ENCODE results near the gene RPP25. TPM values are rescaled to one million over a fixed set of nuclear protein-coding genes. Genes with fewer than 3 reads are reported as not detected.
A peak's percentile ranks its signal among the peaks of the same experiment; 100 is the strongest.

The RPP25 gene
- total and polyA plus RNA-seq, 4 donors, result 2.2 to 3.3 (median 2.3) TPM

- TF ChIP-seq ZBTB33 (IDR thresholded peaks at IDR 0.05) (no peak), FOXA2 (IDR thresholded peaks at IDR 0.05) (no peak)
These were observed 21.0 kb upstream of the RPP25 start (continued) for GRCh38 chr15:74977599-74977998.

- no peak for DNase-seq (ENCODE audit: low spot score)
- no peaks in the 10 kb centered on the region for H3K27me3 ChIP-seq (ENCODE audit: control insufficient read depth in 4 of 4, insufficient read depth in 4 of 4, low read length in 3 of 4)
- H3K9me3 ChIP-seq (ENCODE audit: control insufficient read depth in 4 of 4, low read length in 3 of 4), result no peaks in the 10 kb centered on the region
- H3K9ac ChIP-seq (ENCODE audit: low read depth in 1 of 2, low read length in 2 of 2), result no peak overlapping the region
- WGBS, result 88% methylated on average over 1 of the region's 1 CpG
- no peaks in the 10 kb centered on the region for H3K36me3 ChIP-seq (ENCODE audit: control insufficient read depth in 4 of 4, insufficient read depth in 3 of 4, low read depth in 1 of 4, low read length in 3 of 4)
- H3K4me3 ChIP-seq (ENCODE audit: low read depth in 1 of 3, low read length in 3 of 3), result no peak overlapping the region
- TF ChIP-seq MAX (IDR thresholded peaks at IDR 0.05), result no peak
- no peak for TF ChIP-seq RXRA (IDR thresholded peaks at IDR 0.05)
- TF ChIP-seq CTCF (IDR thresholded peaks at IDR 0.05; ENCODE audit: low read depth, low read length, missing input control), result no peak
- peak; percentile 23 to 45 for TF ChIP-seq RAD21 (IDR thresholded peaks at IDR 0.05)
- H3K27ac ChIP-seq (ENCODE audit: low read depth in 1 of 2, low read length in 2 of 2), result no peak overlapping the region
- H3K4me1 ChIP-seq (ENCODE audit: control insufficient read depth in 4 of 4, insufficient read depth in 4 of 4, low read length in 3 of 4), result no peaks in the 10 kb centered on the region
These were observed 19.6 kb upstream of the RPP25 start for GRCh38 chr15:74976159-74976558.

GRCh38 chr15:74967670-74968069 is 11.1 kb upstream of the RPP25 start:
- Histone ChIP-seq H3K4me1 (ENCODE audit: control insufficient read depth in 4 of 4, insufficient read depth in 4 of 4, low read length in 3 of 4) (peaks cover 0 to 1% (median 0%) of the 10 kb centered on the region in 4 donors), H3K9me3 (ENCODE audit: control insufficient read depth in 4 of 4, low read length in 3 of 4) (no peaks in the 10 kb centered on the region), H3K36me3 (ENCODE audit: control insufficient read depth in 4 of 4, insufficient read depth in 3 of 4, low read depth in 1 of 4, low read length in 3 of 4) (no peaks in the 10 kb centered on the region), H3K27me3 (ENCODE audit: control insufficient read depth in 4 of 4, insufficient read depth in 4 of 4, low read length in 3 of 4) (peaks cover 0 to 3% (median 0%) of the 10 kb centered on the region in 4 donors), H3K4me3 (ENCODE audit: low read depth in 1 of 3, low read length in 3 of 3) (no peak overlapping the region), H3K27ac (ENCODE audit: low read depth in 1 of 2, low read length in 2 of 2) (no peak overlapping the region), H3K9ac (ENCODE audit: low read depth in 1 of 2, low read length in 2 of 2) (no peak overlapping the region)
- 89% methylated on average over 5 of the region's 5 CpGs for WGBS
- no peak for DNase-seq (ENCODE audit: low spot score)
- TF ChIP-seq GABPA (IDR thresholded peaks at IDR 0.05 in 1 of 2, conservative IDR thresholded peaks at IDR 0.05 in 1 of 2) (no peak), FOXA2 (IDR thresholded peaks at IDR 0.05) (no peak), EGR1 (IDR thresholded peaks at IDR 0.05; ENCODE audit: low read depth in 2 of 2) (no peak), HNF4G (IDR thresholded peaks at IDR 0.05) (no peak), ZBTB33 (IDR thresholded peaks at IDR 0.05) (no peak), SP1 (IDR thresholded peaks at IDR 0.05) (no peak), REST (IDR thresholded peaks at IDR 0.05) (no peak), CTCF (IDR thresholded peaks at IDR 0.05; ENCODE audit: low read depth, low read length, missing input control) (no peak), RXRA (IDR thresholded peaks at IDR 0.05) (no peak), JUND (IDR thresholded peaks at IDR 0.05) (no peak), RAD21 (IDR thresholded peaks at IDR 0.05) (no peak), HNF4A (conservative IDR thresholded peaks at IDR 0.05) (no peak), TAF1 (conservative IDR thresholded peaks at IDR 0.05) (no peak), MAX (IDR thresholded peaks at IDR 0.05) (no peak), YY1 (IDR thresholded peaks at IDR 0.05) (no peak), FOXA1 (IDR thresholded peaks at IDR 0.05) (no peak), NR2F2 (IDR thresholded peaks at IDR 0.05) (no peak), ATF3 (IDR thresholded peaks at IDR 0.05) (no peak)

Data from liver (tissue), 9 donors.